HepG2 (cell line): ENCODE data around the gene COL9A3. TPM values are rescaled to one million over a fixed set of nuclear protein-coding genes. Genes with fewer than 3 reads are reported as not detected.

Experiments
- ARNT ChIP-seq: fragments of 450-650 bp; IDR thresholded peaks from 2 replicates; pipeline ENCODE4 v1.6.1; 2017
- HNF4A ChIP-seq: sonication (generic); formaldehyde crosslinking; IDR thresholded peaks from 2 replicates; pipeline ENCODE4 v1.4.0; 2020; ENCODE audit warnings: missing genetic modification reagents
- MTA3 ChIP-seq: sonication (generic); formaldehyde crosslinking; IDR thresholded peaks from 2 replicates; pipeline ENCODE4 v1.4.0; 2020; ENCODE audit warnings: missing genetic modification reagents
- NR2F2 ChIP-seq: IDR thresholded peaks from 2 replicates; pipeline ENCODE4 v1.6.1; 2012; ENCODE audit warnings: low read depth, inconsistent platforms, borderline replicate concordance
- PCBP1 ChIP-seq: fragments of 200-400 bp; formaldehyde crosslinking; IDR thresholded peaks from 2 replicates; pipeline ENCODE4 v1.6.1; 2017; ENCODE audit warnings: mild to moderate bottlenecking, low read depth, low read length, borderline replicate concordance
- POGK ChIP-seq: sonication (generic); formaldehyde crosslinking; conservative IDR thresholded peaks from 2 replicates; pipeline ENCODE4 v1.8.0; 2022; ENCODE audit warnings: mild to moderate bottlenecking, moderate library complexity, missing genetic modification reagents
- STAG1 ChIP-seq: sonication (generic); formaldehyde crosslinking; IDR thresholded peaks from 2 replicates; pipeline ENCODE4 v1.4.0; 2020; ENCODE audit warnings: missing genetic modification reagents
- TBP ChIP-seq: sonication (generic); formaldehyde crosslinking; IDR thresholded peaks from 2 replicates; pipeline ENCODE4 v1.5.0; 2020; ENCODE audit warnings: missing genetic modification reagents
- TFDP2 ChIP-seq: sonication (generic); formaldehyde crosslinking; IDR thresholded peaks from 2 replicates; pipeline ENCODE4 v1.4.0; 2020; ENCODE audit warnings: missing genetic modification reagents
- U2AF1 ChIP-seq: fragments of 200-400 bp; formaldehyde crosslinking; optimal IDR thresholded peaks from 2 replicates; pipeline ENCODE3; 2017; ENCODE audit warnings: mild to moderate bottlenecking, low read depth, low read length
- ZNF3 ChIP-seq: IDR thresholded peaks from 2 replicates; pipeline ENCODE4 v1.7.0; 2017; ENCODE audit warnings: inconsistent platforms
- ZNF317 ChIP-seq: sonication (generic); formaldehyde crosslinking; IDR thresholded peaks from 2 replicates; pipeline ENCODE4 v1.5.0; 2020; ENCODE audit warnings: mild to moderate bottlenecking, missing genetic modification reagents
- ZNF510 ChIP-seq: sonication (generic); formaldehyde crosslinking; IDR thresholded peaks from 2 replicates; pipeline ENCODE4 v1.4.0; 2020; ENCODE audit warnings: low read depth, mild to moderate bottlenecking, missing genetic modification reagents
- ZNF513 ChIP-seq: sonication (generic); formaldehyde crosslinking; conservative IDR thresholded peaks from 2 replicates; pipeline ENCODE4 v1.5.0; 2020; ENCODE audit warnings: missing genetic modification reagents
- ZNF557 ChIP-seq: sonication (generic); formaldehyde crosslinking; IDR thresholded peaks from 2 replicates; pipeline ENCODE4 v1.4.0; 2020; ENCODE audit warnings: missing genetic modification reagents
- polyA plus RNA-seq, 8 experiments: library from polyadenylated mRNA; depleted of rRNA in 3 of 8; stranded (reverse) in 7 of 8; unstranded in 1 of 8; fragments of >200 nt; fragmentation: Illumina TruSeq in 4 of 8; extraction: Trizol in 4 of 8; gene quantifications; 2 replicates each; pipeline versions ENCODE4 v1.2.1 to v1.2.3, GENCODE V29; 2011 to 2016; ENCODE audit warnings: low read depth in 4 of 8, missing spikeins in 1 of 8, mixed read lengths in 1 of 8; ENCODE audit not compliant: insufficient read depth in 1 of 8
- total RNA-seq, 5 experiments: library from RNA; depleted of rRNA; stranded (reverse); fragments of >200 nt; fragmentation: Illumina TruSeq; extraction: Trizol; gene quantifications; 2 replicates each; pipeline ENCODE4 v1.2.3, GENCODE V29; 2016; ENCODE audit warnings: low read depth in 1 of 5
- TF ChIP-seq, protein P1 (sequence below): sonication (generic); formaldehyde crosslinking; IDR thresholded peaks from 2 replicates; pipeline ENCODE4 v1.9.0; 2022; ENCODE audit warnings: missing genetic modification reagents, mild to moderate bottlenecking, borderline replicate concordance
- TF ChIP-seq, protein P2 (sequence below), 2 experiments: sonication (generic) in 1 of 2; formaldehyde crosslinking in 1 of 2; IDR thresholded peaks; 2 replicates each; pipeline versions ENCODE4 v1.4.0 to v1.6.1; 2018 to 2020; ENCODE audit warnings: missing genetic modification reagents in 2 of 2, borderline replicate concordance in 1 of 2, low read depth in 1 of 2, mild to moderate bottlenecking in 1 of 2, missing biosample characterization in 1 of 2
- TF ChIP-seq, protein P3 (sequence below): sonication (generic); formaldehyde crosslinking; IDR thresholded peaks from 2 replicates; pipeline ENCODE4 v1.4.0; 2020; ENCODE audit warnings: missing genetic modification reagents
- TF ChIP-seq, protein P4 (sequence below): sonication (generic); formaldehyde crosslinking; IDR thresholded peaks from 2 replicates; pipeline ENCODE4 v1.5.0; 2020; ENCODE audit warnings: missing genetic modification reagents

The COL9A3 gene
- total and polyA plus RNA-seq, 2 of the 13 experiments (the other 11 are each of a cell fraction or from before 2014, with no cell fraction given): 155 to 204 TPM

GRCh38 chr20:62822788-62823651 is 6.2 kb downstream of the COL9A3 start (continued):
- TF ChIP-seq, protein P1, sequence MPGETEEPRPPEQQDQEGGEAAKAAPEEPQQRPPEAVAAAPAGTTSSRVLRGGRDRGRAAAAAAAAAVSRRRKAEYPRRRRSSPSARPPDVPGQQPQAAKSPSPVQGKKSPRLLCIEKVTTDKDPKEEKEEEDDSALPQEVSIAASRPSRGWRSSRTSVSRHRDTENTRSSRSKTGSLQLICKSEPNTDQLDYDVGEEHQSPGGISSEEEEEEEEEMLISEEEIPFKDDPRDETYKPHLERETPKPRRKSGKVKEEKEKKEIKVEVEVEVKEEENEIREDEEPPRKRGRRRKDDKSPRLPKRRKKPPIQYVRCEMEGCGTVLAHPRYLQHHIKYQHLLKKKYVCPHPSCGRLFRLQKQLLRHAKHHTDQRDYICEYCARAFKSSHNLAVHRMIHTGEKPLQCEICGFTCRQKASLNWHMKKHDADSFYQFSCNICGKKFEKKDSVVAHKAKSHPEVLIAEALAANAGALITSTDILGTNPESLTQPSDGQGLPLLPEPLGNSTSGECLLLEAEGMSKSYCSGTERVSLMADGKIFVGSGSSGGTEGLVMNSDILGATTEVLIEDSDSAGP (CRISPR knock-in tag): peak; percentile 85
- TF ChIP-seq ARNT (no peak), HNF4A (CRISPR knock-in tag) (peak; percentile 98), ZNF510 (CRISPR knock-in tag) (peak; percentile 70; the same call in 1 of the 2 replicates), TFDP2 (CRISPR knock-in tag) (peak; percentile 69), ZNF3 (peak; percentile 84), STAG1 (CRISPR knock-in tag) (peak; percentile 98), TBP (CRISPR knock-in tag) (peak; percentile 61; the same call in 1 of the 2 replicates), NR2F2 (peak; percentile 41; the same call in 1 of the 2 replicates), U2AF1 (no peak), PCBP1 (no peak; the same call in 1 of the 2 replicates), MTA3 (CRISPR knock-in tag) (no peak), ZNF317 (CRISPR knock-in tag) (peak; percentile 76; the same call in 1 of the 2 replicates), POGK (CRISPR knock-in tag) (peak; percentile 90), ZNF557 (CRISPR knock-in tag) (no peak), ZNF513 (CRISPR knock-in tag) (0 out of 2 replicates have a peak, but pooled peaks have one; percentile 67)
- TF ChIP-seq, protein P2, sequence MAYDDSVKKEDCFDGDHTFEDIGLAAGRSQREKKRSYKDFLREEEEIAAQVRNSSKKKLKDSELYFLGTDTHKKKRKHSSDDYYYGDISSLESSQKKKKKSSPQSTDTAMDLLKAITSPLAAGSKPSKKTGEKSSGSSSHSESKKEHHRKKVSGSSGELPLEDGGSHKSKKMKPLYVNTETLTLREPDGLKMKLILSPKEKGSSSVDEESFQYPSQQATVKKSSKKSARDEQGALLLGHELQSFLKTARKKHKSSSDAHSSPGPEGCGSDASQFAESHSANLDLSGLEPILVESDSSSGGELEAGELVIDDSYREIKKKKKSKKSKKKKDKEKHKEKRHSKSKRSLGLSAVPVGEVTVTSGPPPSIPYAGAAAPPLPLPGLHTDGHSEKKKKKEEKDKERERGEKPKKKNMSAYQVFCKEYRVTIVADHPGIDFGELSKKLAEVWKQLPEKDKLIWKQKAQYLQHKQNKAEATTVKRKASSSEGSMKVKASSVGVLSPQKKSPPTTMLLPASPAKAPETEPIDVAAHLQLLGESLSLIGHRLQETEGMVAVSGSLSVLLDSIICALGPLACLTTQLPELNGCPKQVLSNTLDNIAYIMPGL (CRISPR knock-in tag; IDR thresholded peaks at IDR 0.05; ENCODE audit: borderline replicate concordance in 1 of 2, low read depth in 1 of 2): peak; percentile 90 to 97
- TF ChIP-seq, protein P3, sequence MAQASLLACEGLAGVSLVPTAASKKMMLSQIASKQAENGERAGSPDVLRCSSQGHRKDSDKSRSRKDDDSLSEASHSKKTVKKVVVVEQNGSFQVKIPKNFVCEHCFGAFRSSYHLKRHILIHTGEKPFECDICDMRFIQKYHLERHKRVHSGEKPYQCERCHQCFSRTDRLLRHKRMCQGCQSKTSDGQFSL (CRISPR knock-in tag): peak; percentile 82
- TF ChIP-seq, protein P4, sequence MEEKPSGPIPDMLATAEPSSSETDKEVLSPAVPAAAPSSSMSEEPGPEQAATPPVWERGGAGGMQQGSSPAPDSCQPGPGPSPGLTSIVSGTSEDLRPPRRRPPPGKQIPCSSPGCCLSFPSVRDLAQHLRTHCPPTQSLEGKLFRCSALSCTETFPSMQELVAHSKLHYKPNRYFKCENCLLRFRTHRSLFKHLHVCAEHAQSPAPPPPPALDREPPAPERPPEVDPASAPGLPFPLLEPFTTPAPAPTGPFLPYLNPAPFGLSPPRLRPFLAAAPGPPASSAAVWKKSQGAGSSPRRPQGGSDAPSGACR (CRISPR knock-in tag): 0 out of 2 replicates have a peak, but pooled peaks have one; percentile 24
